Gastrocnemius medialis (tissue), 4 donors: ENCODE results near the gene C3orf80. TPM values are rescaled to one million over a fixed set of nuclear protein-coding genes. Genes with fewer than 3 reads are reported as not detected.
"Not testable (repeated sequence)": the region's sequence is repeated elsewhere in the genome, so short reads cannot be mapped to it uniquely, and the experiment has no call there.

Experiments used
- ATAC-seq, 2 donors: fragments of 150-250 bp; one replicate each; pipeline ENCODE4 v1.9.1; 2016
- DNase-seq, 2 donors: peaks; one replicate each; pipeline ENCODE4 v3.0.0-alpha.2; 2019
- H3K27ac ChIP-seq, 4 donors: fragments of 200-600 bp; sonication (generic); 1 replicate in 1 of 4; 2 replicates in 3 of 4; pipeline ENCODE4 v1.5.1; 2016 to 2018; ENCODE audit warnings: mild to moderate bottlenecking in 2 of 4, moderate library complexity in 1 of 4
- H3K27me3 ChIP-seq, 3 donors: fragments of 200-600 bp; sonication (generic) in 2 of 3; 1 replicate in 1 of 3; 2 replicates in 2 of 3; pipeline versions ENCODE4 v1.5.1 to v1.6.0; 2016 to 2019; ENCODE audit warnings: mild to moderate bottlenecking in 1 of 3, moderate library complexity in 1 of 3
- H3K36me3 ChIP-seq, 2 donors: fragments of 200-600 bp; sonication (generic) in 1 of 2; one replicate each; pipeline ENCODE4 v1.5.1; 2017 to 2018
- H3K4me1 ChIP-seq, 2 donors: fragments of 200-600 bp; sonication (generic) in 1 of 2; one replicate each; pipeline ENCODE4 v1.5.1; 2016 to 2017; ENCODE audit warnings: mild to moderate bottlenecking in 2 of 2
- H3K4me3 ChIP-seq, 4 donors: fragments of 200-600 bp; sonication (generic) in 3 of 4; 1 replicate in 1 of 4; 2 replicates in 3 of 4; pipeline ENCODE4 v1.5.1; 2016 to 2019; ENCODE audit warnings: mild to moderate bottlenecking in 2 of 4
- H3K9me3 ChIP-seq, 3 donors: fragments of 200-600 bp; sonication (generic) in 2 of 3; 1 replicate in 1 of 3; 2 replicates in 2 of 3; pipeline ENCODE4 v1.5.1; 2016 to 2019
- CTCF ChIP-seq, 5 experiments: fragments of 450-650 bp in 3 of 5; fragments of 200-600 bp in 2 of 5; sonication (generic) in 2 of 5; IDR thresholded peaks in 4 of 5; conservative IDR thresholded peaks in 1 of 5; 1 replicate in 4 of 5; 2 replicates in 1 of 5; pipeline ENCODE4 v1.5.1; 2016 to 2019; ENCODE audit warnings: antibody characterized with exemption in 5 of 5, mild to moderate bottlenecking in 3 of 5, moderate library complexity in 3 of 5
- POLR2A ChIP-seq, 2 donors: fragments of 450-650 bp; IDR thresholded peaks; one replicate each; pipeline ENCODE4 v1.6.1; 2017; ENCODE audit warnings: antibody characterized with exemption in 2 of 2, mild to moderate bottlenecking in 2 of 2, moderate library complexity in 2 of 2
- in situ Hi-C, 4 donors: fragments of 200-750 bp; cut with MboI; loops; one replicate each; pipeline versions ENCODE4 v1.15.0 to v1.8.0; 2017; ENCODE audit warnings: low sequenced_read_pairs in 4 of 4
- intact Hi-C: fragments of 100-400 bp; cut with DNase I; formaldehyde crosslinking; loops from one replicate; pipeline ENCODE4 v1.15.1; 2023; ENCODE audit warnings: low total_unique reads
- total RNA-seq, 4 donors: library from RNA; depleted of rRNA; stranded (reverse); fragments of >200 nt; gene quantifications; one replicate each; pipeline versions ENCODE4 v1.1.0 to v1.2.3, GENCODE V29; 2016

Gene C3orf80
- total RNA-seq, 4 donors from 2014 or later = 0.10 TPM; not detected in 3

GRCh38 chr3:160195106-160195505 is 30.1 kb upstream of the C3orf80 start:
- in situ Hi-C loops = no loop called here
- no peak overlapping the region for H3K4me3 ChIP-seq
- DNase-seq (no peak), ATAC-seq (no peak)
- no peaks in the 10 kb centered on the region for H3K36me3 ChIP-seq
- no peaks in the 10 kb centered on the region for H3K4me1 ChIP-seq
- H3K27me3 ChIP-seq = no peaks in the 10 kb centered on the region
- intact Hi-C loops = no loop called here
- no peak overlapping the region for H3K27ac ChIP-seq
- no peaks in the 10 kb centered on the region for H3K9me3 ChIP-seq
- TF ChIP-seq POLR2A (IDR thresholded peaks at IDR 0.05) = no peak
- TF ChIP-seq CTCF (IDR thresholded peaks at IDR 0.05 in 4 of 5, conservative IDR thresholded peaks at IDR 0.05 in 1 of 5) = no peak

GRCh38 chr3:160196511-160197104 is 28.6 kb upstream of the C3orf80 start:
- intact Hi-C loops = no loop called here

GRCh38 chr3:160199108-160199507 is 26.1 kb upstream of the C3orf80 start:
- no peak overlapping the region for H3K27ac ChIP-seq
- TF ChIP-seq CTCF (IDR thresholded peaks at IDR 0.05 in 4 of 5, conservative IDR thresholded peaks at IDR 0.05 in 1 of 5) = no peak
- TF ChIP-seq POLR2A (IDR thresholded peaks at IDR 0.05) = no peak
- H3K9me3 ChIP-seq = no peaks in the 10 kb centered on the region
- H3K27me3 ChIP-seq = no peaks in the 10 kb centered on the region
- no peak for ATAC-seq
- no peaks in the 10 kb centered on the region for H3K36me3 ChIP-seq
- no peak for DNase-seq
- in situ Hi-C loops = no loop called here
- H3K4me3 ChIP-seq = no peak overlapping the region
- no peaks in the 10 kb centered on the region for H3K4me1 ChIP-seq
- intact Hi-C loops = no loop called here

More at GRCh38 chr3:160196511-160197104, 28.6 kb upstream of the C3orf80 start:
- Histone ChIP-seq H3K4me3 (no peak overlapping the region), H3K9me3 (no peaks in the 10 kb centered on the region), H3K4me1 (no peaks in the 10 kb centered on the region), H3K27me3 (no peaks in the 10 kb centered on the region), H3K36me3 (no peaks in the 10 kb centered on the region), H3K27ac (no peak overlapping the region)
- no peak for ATAC-seq
- TF ChIP-seq CTCF (IDR thresholded peaks at IDR 0.05 in 4 of 5, conservative IDR thresholded peaks at IDR 0.05 in 1 of 5) (no peak), POLR2A (IDR thresholded peaks at IDR 0.05) (no peak)
- DNase-seq = peak in 1 of 2 donors; percentile 27
- in situ Hi-C loops = no loop called here

- no peak overlapping the region for H3K4me3 ChIP-seq
- TF ChIP-seq CTCF (IDR thresholded peaks at IDR 0.05 in 4 of 5, conservative IDR thresholded peaks at IDR 0.05 in 1 of 5) (no peak), POLR2A (IDR thresholded peaks at IDR 0.05) (no peak)
- no peak overlapping the region for H3K27ac ChIP-seq
- no peaks in the 10 kb centered on the region for H3K4me1 ChIP-seq
- no peaks in the 10 kb centered on the region for H3K27me3 ChIP-seq
- DNase-seq (no peak), ATAC-seq (no peak)
- in situ Hi-C loops = no loop called here
- no peaks in the 10 kb centered on the region for H3K9me3 ChIP-seq
- intact Hi-C loops = no loop called here
- H3K36me3 ChIP-seq = no peaks in the 10 kb centered on the region
Measured at GRCh38 chr3:160200353-160200752, 24.9 kb upstream of the C3orf80 start.

GRCh38 chr3:160204396-160205011 is 20.7 kb upstream of the C3orf80 start:
- H3K27me3 ChIP-seq, ATAC-seq, H3K4me1 ChIP-seq, H3K27ac ChIP-seq, DNase-seq, H3K4me3 ChIP-seq, H3K36me3 ChIP-seq, in situ Hi-C loops, intact Hi-C loops, H3K9me3 ChIP-seq: not testable (repeated sequence)
